Skin epidermis (tissue), 12 donors: ENCODE results near the gene SYNCRIP.
A peak's percentile ranks its signal among the peaks of the same experiment; 100 is the strongest.
"Not testable (repeated sequence)": the region's sequence is repeated elsewhere in the genome, so short reads cannot be mapped to it uniquely, and the experiment has no call there.

Source experiments
- H3K27ac ChIP-seq, 21 experiments: fragments of 200-600 bp; sonication (generic) in 11 of 21; one replicate each; pipeline ENCODE4 v1.5.0; 2020; ENCODE audit warnings: mild to moderate bottlenecking in 3 of 21, inconsistent platforms in 2 of 21, moderate library complexity in 2 of 21
- H3K4me3 ChIP-seq, 7 experiments: fragments of 200-600 bp; sonication (generic) in 2 of 7; one replicate each; pipeline ENCODE4 v1.5.0; 2020; ENCODE audit warnings: inconsistent platforms in 2 of 7, mild to moderate bottlenecking in 2 of 7, moderate library complexity in 1 of 7

The SYNCRIP gene

GRCh38 chr6:85610182-85610895 is 32.3 kb downstream of the SYNCRIP start:
- Histone ChIP-seq H3K27ac (no peak overlapping the region), H3K4me3 (no peak overlapping the region)

- no peak overlapping the region for H3K27ac ChIP-seq
- no peak overlapping the region for H3K4me3 ChIP-seq
These were observed 40.6 kb downstream of the SYNCRIP start for GRCh38 chr6:85602100-85602499.

GRCh38 chr6:85600713-85601313 is 41.9 kb downstream of the SYNCRIP start:
- no peak overlapping the region for H3K27ac ChIP-seq
- no peak overlapping the region for H3K4me3 ChIP-seq

GRCh38 chr6:85594197-85594930 is 48.3 kb downstream of the SYNCRIP start:
- H3K27ac ChIP-seq, result peak overlapping the region; percentile 36 to 95 (median 89)
- H3K4me3 ChIP-seq, result peak overlapping the region; percentile 50 to 86 (median 68)

GRCh38 chr6:85593438-85594196 is 49.1 kb downstream of the SYNCRIP start, which contains the start of gene SNX14:
TSS of gene SNX14 (minus strand) at chr6:85593858. CDS start at chr6:85593718, 140 bp downstream.
- Histone ChIP-seq H3K4me3 (peak within 1 kb of the TSS; percentile 50 to 86 (median 68)), H3K27ac (peak within 1 kb of the TSS; percentile 43 to 95 (median 89))

- no peak overlapping the region for H3K27ac ChIP-seq
- H3K4me3 ChIP-seq, result peak overlapping the region in 1 of 7 experiments; percentile 68
These were observed 50.7 kb downstream of the SYNCRIP start for GRCh38 chr6:85592033-85592432.

GRCh38 chr6:85591207-85591606 is 51.5 kb downstream of the SYNCRIP start:
- Histone ChIP-seq H3K27ac (no peak overlapping the region), H3K4me3 (no peak overlapping the region)

GRCh38 chr6:85585741-85586140 is 56.9 kb downstream of the SYNCRIP start:
- Histone ChIP-seq H3K27ac (no peak overlapping the region), H3K4me3 (no peak overlapping the region)

- not testable (repeated sequence) for H3K27ac ChIP-seq, H3K4me3 ChIP-seq
These were observed 59.9 kb downstream of the SYNCRIP start for GRCh38 chr6:85582832-85583231.

GRCh38 chr6:85581572-85581971 is 61.1 kb downstream of the SYNCRIP start:
- Histone ChIP-seq H3K27ac (no peak overlapping the region), H3K4me3 (no peak overlapping the region)

GRCh38 chr6:85580878-85581267 is 61.8 kb downstream of the SYNCRIP start:
- Histone ChIP-seq H3K27ac (no peak overlapping the region), H3K4me3 (no peak overlapping the region)

GRCh38 chr6:85580118-85580877 is 62.4 kb downstream of the SYNCRIP start:
- H3K27ac ChIP-seq, result no peak overlapping the region
- no peak overlapping the region for H3K4me3 ChIP-seq

GRCh38 chr6:85579581-85579980 is 63.1 kb downstream of the SYNCRIP start:
- Histone ChIP-seq H3K4me3 (no peak overlapping the region), H3K27ac (no peak overlapping the region)

- H3K27ac ChIP-seq, result no peak overlapping the region
- no peak overlapping the region for H3K4me3 ChIP-seq
These were observed 66.2 kb downstream of the SYNCRIP start for GRCh38 chr6:85576476-85576875.

GRCh38 chr6:85574932-85575598 is 67.6 kb downstream of the SYNCRIP start:
- Histone ChIP-seq H3K4me3 (no peak overlapping the region), H3K27ac (no peak overlapping the region)

- H3K4me3 ChIP-seq, result no peak overlapping the region
- H3K27ac ChIP-seq, result no peak overlapping the region
These were observed 73.4 kb downstream of the SYNCRIP start for GRCh38 chr6:85569323-85569722.

- Histone ChIP-seq H3K27ac (no peak overlapping the region), H3K4me3 (no peak overlapping the region)
These were observed 74.3 kb downstream of the SYNCRIP start for GRCh38 chr6:85568411-85568810.

GRCh38 chr6:85565736-85566135 is 77.0 kb downstream of the SYNCRIP start:
- H3K4me3 ChIP-seq, result no peak overlapping the region
- H3K27ac ChIP-seq, result peak overlapping the region in 1 of 21 experiments; percentile 46

GRCh38 chr6:85564223-85564622 is 78.5 kb downstream of the SYNCRIP start:
- H3K4me3 ChIP-seq, H3K27ac ChIP-seq: not testable (repeated sequence)
